T-helper 2 cell treated with Interferon-gamma antibody and Interleukin-4, amounts not matched to agents 5 μg/mL and 100 μg/mL, for 36 hours (primary cell): ENCODE data around the gene PCSK1.
"Not testable (repeated sequence)": the region's sequence is repeated elsewhere in the genome, so short reads cannot be mapped to it uniquely, and the experiment has no call there.

ENCODE experiments used
- DNase-seq: peaks from one replicate; pipeline ENCODE4 v3.0.0; 2021; ENCODE audit warnings: low spot score
- H3K27ac Mint-ChIP-seq: one replicate; pipeline ENCODE4 v1.8.0; 2021; ENCODE audit warnings: mild to moderate bottlenecking, mixed read lengths
- H3K27me3 Mint-ChIP-seq: one replicate; pipeline ENCODE4 v1.8.0; 2021; ENCODE audit warnings: low read depth, mixed read lengths
- H3K36me3 Mint-ChIP-seq: one replicate; pipeline ENCODE4 v1.8.0; 2021; ENCODE audit warnings: low read depth, mixed read lengths
- H3K4me1 Mint-ChIP-seq: one replicate; pipeline ENCODE4 v1.8.0; 2021; ENCODE audit warnings: low read depth, mixed read lengths
- H3K4me3 Mint-ChIP-seq: one replicate; pipeline ENCODE4 v1.8.0; 2022; ENCODE audit warnings: mild to moderate bottlenecking, moderate library complexity, mixed read lengths
- H3K9me3 Mint-ChIP-seq: one replicate; pipeline ENCODE4 v1.8.0; 2021; ENCODE audit warnings: mixed read lengths

Gene PCSK1

DNA sequence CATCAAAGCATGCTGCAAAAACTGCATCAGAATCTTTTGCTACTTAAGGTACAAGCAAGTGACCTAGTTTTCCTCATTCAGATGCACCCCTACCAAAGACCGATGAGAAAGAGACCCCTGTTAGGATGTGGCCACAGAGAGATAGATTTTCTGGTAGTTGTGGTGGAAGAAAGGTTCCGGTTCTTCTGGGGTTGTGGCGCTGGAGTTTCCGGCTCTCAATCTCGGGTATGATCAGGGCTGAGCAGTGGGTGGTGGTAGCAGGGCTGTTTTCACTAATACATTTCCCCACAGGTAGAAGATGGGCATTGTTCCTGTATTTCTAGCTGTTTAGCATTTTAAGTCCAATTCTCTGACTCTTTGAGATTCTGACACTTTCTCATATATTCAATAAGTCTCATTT, 58.4 kb downstream of the PCSK1 start:
- Mint-ChIP-seq H3K9me3 (no peaks in the 10 kb centered on the region), H3K27me3 (peaks cover 34% of the 10 kb centered on the region), H3K4me1 (no peaks in the 10 kb centered on the region), H3K36me3 (no peaks in the 10 kb centered on the region), H3K27ac (no peak overlapping the region), H3K4me3 (no peak overlapping the region)
- no peak for DNase-seq

GRCh38 chr5:96373381-96373733, 59.7 kb downstream of the PCSK1 start:
- no peaks in the 10 kb centered on the region for H3K9me3 Mint-ChIP-seq
- H3K27ac Mint-ChIP-seq: no peak overlapping the region
- no peaks in the 10 kb centered on the region for H3K36me3 Mint-ChIP-seq
- H3K4me3 Mint-ChIP-seq: no peak overlapping the region
- no peaks in the 10 kb centered on the region for H3K4me1 Mint-ChIP-seq
- no peak for DNase-seq
- H3K27me3 Mint-ChIP-seq: peaks cover 36% of the 10 kb centered on the region

DNA sequence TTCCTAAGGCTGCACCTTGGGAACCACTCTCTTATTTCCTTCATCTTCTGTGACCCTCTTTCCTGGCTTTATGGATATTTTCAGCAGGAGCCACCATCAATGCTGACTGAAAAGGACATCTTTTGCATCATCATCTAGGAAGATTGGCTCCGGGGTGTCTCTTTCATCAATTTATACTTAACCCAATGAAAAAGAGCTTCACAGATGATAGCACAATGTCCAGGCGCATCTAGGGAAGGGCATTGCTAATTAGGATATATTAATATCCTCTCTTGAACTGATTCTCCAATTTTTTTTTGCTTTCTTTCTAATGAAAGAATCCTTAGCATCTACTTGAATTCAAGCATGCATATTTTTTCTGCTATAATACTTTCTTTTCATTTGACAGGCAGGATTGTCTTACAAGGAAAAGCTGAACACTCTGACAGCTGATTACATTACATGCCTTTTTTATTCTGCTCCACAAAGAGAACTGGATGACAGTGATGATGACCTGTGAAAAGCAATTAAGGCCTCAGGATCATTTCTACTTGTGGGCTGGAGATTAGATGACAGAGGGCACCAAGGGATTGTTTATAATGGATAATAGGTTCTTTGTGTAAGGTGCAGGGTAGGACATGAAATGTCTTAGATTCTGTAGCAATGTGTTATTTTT, 60.2 kb downstream of the PCSK1 start:
- Mint-ChIP-seq H3K9me3 (no peaks in the 10 kb centered on the region), H3K27me3 (peaks cover 35% of the 10 kb centered on the region), H3K4me1 (no peaks in the 10 kb centered on the region), H3K27ac (no peak overlapping the region), H3K4me3 (no peak overlapping the region), H3K36me3 (no peaks in the 10 kb centered on the region)
- DNase-seq: no peak

GRCh38 chr5:96370976-96371375, 62.1 kb downstream of the PCSK1 start:
- Mint-ChIP-seq H3K27ac (no peak overlapping the region), H3K9me3 (no peaks in the 10 kb centered on the region), H3K27me3 (peaks cover 37% of the 10 kb centered on the region), H3K4me1 (no peaks in the 10 kb centered on the region), H3K36me3 (no peaks in the 10 kb centered on the region), H3K4me3 (no peak overlapping the region)
- no peak for DNase-seq

- not testable (repeated sequence) for H3K4me3 Mint-ChIP-seq, DNase-seq, H3K27ac Mint-ChIP-seq, H3K9me3 Mint-ChIP-seq, H3K4me1 Mint-ChIP-seq, H3K36me3 Mint-ChIP-seq
- peaks cover 21% of the 10 kb centered on the region for H3K27me3 Mint-ChIP-seq
Observed at GRCh38 chr5:96367337-96367736, 65.7 kb downstream of the PCSK1 start.

DNA sequence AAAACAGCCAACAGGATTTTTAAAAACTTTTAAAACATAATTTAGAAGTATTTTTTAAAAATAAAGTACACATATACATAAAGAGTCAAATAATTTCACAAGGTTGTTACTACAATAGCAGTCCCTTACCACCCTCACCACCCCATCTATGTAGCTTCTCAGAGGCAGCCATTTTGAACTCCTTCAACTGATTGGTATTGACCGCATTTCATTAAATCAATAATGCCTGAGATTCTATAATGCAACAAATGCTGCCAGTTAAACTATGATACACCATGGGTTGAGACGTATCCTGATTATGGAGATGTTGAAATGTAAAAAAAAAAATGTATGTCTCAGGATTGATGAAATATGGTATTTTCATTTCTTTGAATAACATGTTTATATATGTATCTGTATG, 78.8 kb downstream of the PCSK1 start:
- Mint-ChIP-seq H3K27me3 (peaks cover 50% of the 10 kb centered on the region), H3K36me3 (no peaks in the 10 kb centered on the region), H3K4me1 (no peaks in the 10 kb centered on the region), H3K9me3 (no peaks in the 10 kb centered on the region), H3K27ac (no peak overlapping the region), H3K4me3 (no peak overlapping the region)
- DNase-seq: no peak

DNA sequence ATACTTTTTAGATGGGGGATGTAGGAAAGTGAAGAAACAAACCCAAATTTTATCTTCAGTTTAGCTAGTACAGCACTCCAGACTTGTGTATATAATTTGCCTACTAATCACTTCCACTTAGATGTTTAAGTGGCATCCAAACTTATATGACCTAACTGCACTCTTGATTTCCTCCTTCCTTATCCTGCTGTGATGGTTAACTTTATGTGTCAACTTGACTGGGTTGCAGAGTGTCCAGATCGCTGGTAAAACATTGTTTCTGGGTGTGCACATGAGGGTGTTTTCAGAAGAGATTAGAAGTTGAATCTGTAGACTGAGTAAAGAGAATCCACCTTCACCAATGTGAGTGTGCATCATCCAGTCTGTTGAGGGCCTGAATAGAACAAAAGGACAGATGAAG, 79.8 kb downstream of the PCSK1 start:
- no peaks in the 10 kb centered on the region for H3K36me3 Mint-ChIP-seq
- no peak overlapping the region for H3K27ac Mint-ChIP-seq
- peaks cover 40% of the 10 kb centered on the region for H3K27me3 Mint-ChIP-seq
- H3K9me3 Mint-ChIP-seq: no peaks in the 10 kb centered on the region
- no peak overlapping the region for H3K4me3 Mint-ChIP-seq
- H3K4me1 Mint-ChIP-seq: no peaks in the 10 kb centered on the region
- DNase-seq: no peak

DNA sequence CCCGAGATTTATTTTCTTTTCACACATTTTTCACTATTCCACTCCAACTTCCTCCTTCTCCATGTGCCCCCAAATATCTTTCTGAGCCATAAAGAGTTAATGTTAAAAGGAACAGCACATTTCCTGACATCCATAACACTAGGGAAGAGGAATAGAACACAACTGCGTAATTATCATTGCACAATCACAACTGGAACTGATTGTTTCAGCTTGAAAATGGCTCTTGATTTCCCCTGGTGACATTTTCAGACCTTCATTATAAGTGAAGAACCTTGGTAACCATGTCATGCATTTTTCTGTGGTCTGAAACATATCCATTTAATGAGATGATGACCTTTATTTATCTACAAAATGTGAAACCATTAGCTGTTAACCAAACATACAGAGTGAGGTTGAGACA, 82.4 kb downstream of the PCSK1 start:
- peaks cover 35% of the 10 kb centered on the region for H3K27me3 Mint-ChIP-seq

GRCh38 chr5:96348536-96348935, 84.5 kb downstream of the PCSK1 start:
- Mint-ChIP-seq H3K4me3 (no peak overlapping the region), H3K27ac (no peak overlapping the region), H3K4me1 (peaks cover 15% of the 10 kb centered on the region), H3K27me3 (peaks cover 41% of the 10 kb centered on the region), H3K9me3 (no peaks in the 10 kb centered on the region), H3K36me3 (no peaks in the 10 kb centered on the region)
- DNase-seq: no peak

More for the DNA sequence above, 82.4 kb downstream of the PCSK1 start:
- DNase-seq: no peak
- Mint-ChIP-seq H3K9me3 (no peaks in the 10 kb centered on the region), H3K27ac (no peak overlapping the region), H3K4me3 (no peak overlapping the region), H3K36me3 (no peaks in the 10 kb centered on the region), H3K4me1 (peaks cover 4% of the 10 kb centered on the region)

DNA sequence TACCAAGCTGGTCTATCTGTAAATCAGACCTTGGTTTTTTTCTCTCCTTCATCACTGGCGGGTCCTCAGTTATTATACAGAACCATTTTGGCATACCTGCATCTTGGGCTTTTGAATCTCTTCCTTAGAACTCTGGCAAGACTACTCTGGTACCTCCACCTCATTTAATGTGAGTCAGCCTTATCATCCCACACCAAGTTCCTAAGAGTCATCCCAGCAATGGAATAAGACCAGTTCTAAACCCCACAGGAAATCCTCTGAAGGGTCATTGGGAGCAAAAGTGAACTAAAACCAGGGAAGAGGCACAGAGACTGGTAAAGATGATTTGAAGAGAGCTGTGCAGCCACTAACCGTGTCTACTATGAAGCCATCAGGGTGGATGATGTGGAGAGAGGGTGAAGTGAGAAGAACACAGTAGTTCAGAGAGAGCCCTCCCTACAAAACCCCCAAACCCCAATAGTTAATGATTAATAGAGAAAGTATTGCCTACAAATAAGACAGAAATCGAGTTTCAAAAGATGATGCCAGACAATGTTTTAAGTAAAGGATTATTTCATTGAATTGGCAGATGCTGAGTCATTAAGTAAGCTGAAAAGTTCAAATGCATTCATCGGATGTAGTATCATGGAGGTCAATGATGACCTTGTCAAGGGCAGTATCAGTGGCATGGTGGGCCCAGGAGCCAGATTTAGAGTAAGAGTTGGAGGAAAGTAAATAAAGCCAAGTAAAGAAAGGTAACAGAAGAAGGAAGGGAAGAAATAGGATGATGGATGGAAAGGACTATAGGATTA, 85.4 kb downstream of the PCSK1 start:
- Mint-ChIP-seq H3K4me3 (no peak overlapping the region), H3K27me3 (peaks cover 45% of the 10 kb centered on the region), H3K4me1 (peaks cover 15% of the 10 kb centered on the region), H3K9me3 (no peaks in the 10 kb centered on the region), H3K36me3 (no peaks in the 10 kb centered on the region), H3K27ac (no peak overlapping the region)
- no peak for DNase-seq

DNA sequence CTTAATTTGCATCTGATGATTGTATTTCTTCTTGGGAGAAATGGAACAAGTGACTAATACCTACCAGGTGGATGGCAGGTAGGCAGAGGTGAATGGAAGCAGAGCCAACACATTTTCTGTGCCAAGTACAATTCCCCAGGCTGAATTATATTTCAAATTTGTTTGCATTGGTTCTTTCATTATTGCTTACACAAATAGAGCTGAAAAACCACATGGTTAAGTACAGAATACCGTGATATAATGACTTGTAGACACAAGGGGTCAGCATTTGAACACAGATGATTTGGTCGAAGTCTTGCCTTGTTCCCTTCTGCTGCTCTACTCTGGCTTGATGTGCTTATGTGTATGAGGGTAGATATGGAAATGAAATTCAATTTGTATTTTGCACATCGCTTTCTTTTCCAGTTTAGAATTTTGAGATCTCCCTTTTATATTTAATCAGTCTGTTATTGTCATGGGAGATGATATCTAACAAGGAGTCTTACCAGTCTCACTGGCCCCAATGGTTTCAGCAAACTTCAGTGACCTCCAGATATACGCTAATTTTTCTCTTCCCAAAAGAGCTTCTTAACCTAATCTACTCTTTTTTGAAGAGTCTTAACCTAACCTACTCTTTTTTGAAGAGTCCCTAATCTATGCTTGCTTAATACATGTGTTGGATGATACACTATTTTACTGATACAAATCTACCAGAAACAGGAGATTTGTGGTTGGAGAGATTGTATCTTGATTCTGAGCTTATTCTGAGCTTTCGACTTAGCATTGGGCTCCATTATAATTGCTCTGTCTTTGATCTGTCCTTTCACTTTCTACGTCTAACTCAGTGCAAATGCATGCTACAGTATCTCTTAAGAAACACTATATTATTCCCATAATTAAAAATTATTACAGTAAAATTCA, 88.1 kb downstream of the PCSK1 start:
- DNase-seq: peak; percentile 20
- peaks cover 45% of the 10 kb centered on the region for H3K27me3 Mint-ChIP-seq
- peaks cover 19% of the 10 kb centered on the region for H3K4me1 Mint-ChIP-seq
- no peak overlapping the region for H3K27ac Mint-ChIP-seq
- H3K4me3 Mint-ChIP-seq: peak overlapping the region; percentile 21
- H3K9me3 Mint-ChIP-seq: no peaks in the 10 kb centered on the region
- H3K36me3 Mint-ChIP-seq: no peaks in the 10 kb centered on the region

GRCh38 chr5:96343094-96343493, 90.0 kb downstream of the PCSK1 start:
- Mint-ChIP-seq H3K36me3 (no peaks in the 10 kb centered on the region), H3K9me3 (no peaks in the 10 kb centered on the region), H3K4me1 (peaks cover 21% of the 10 kb centered on the region)

DNA sequence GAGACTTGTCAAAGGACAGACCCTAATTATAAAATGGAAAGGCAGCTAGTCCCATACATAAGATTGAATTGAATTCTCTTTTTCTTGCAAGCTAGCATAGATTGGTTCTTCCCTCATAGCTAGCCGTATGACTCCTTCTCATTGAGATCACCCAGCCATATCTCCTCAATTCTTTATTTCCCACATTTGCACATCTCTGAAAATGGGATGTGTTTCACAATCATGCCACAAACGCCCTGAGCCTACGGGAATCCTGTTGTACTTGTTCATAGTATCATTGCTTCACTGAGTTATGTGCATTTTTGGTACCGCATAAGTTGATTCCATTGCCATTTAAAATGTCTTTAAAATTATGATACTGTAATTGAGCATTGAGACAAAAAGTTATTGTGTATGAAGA, 90.5 kb downstream of the PCSK1 start:
- H3K27me3 Mint-ChIP-seq: peaks cover 55% of the 10 kb centered on the region
- DNase-seq: no peak
- H3K4me3 Mint-ChIP-seq: no peak overlapping the region
- peaks cover 21% of the 10 kb centered on the region for H3K4me1 Mint-ChIP-seq
- H3K36me3 Mint-ChIP-seq: no peaks in the 10 kb centered on the region
- H3K27ac Mint-ChIP-seq: no peak overlapping the region
- no peaks in the 10 kb centered on the region for H3K9me3 Mint-ChIP-seq

More at GRCh38 chr5:96343094-96343493, 90.0 kb downstream of the PCSK1 start:
- no peak overlapping the region for H3K4me3 Mint-ChIP-seq
- no peak overlapping the region for H3K27ac Mint-ChIP-seq
- peaks cover 55% of the 10 kb centered on the region for H3K27me3 Mint-ChIP-seq
- no peak for DNase-seq
